Naive thymus-derived CD8-positive, alpha-beta T cell (primary cell): ENCODE data around the gene CDH9. TPM values are rescaled to one million over a fixed set of nuclear protein-coding genes. Genes with fewer than 3 reads are reported as not detected.

Experiments
- ATAC-seq, 2 donors: fragments of 150-1000 bp; cut with Tn5 transposase in 1 of 2; sonication (Bioruptor Pico), chemical (Tn5 transposase) in 1 of 2; 1 replicate in 1 of 2; 2 replicates in 1 of 2; pipeline ENCODE4 v1.10.0; 2021; ENCODE audit warnings: mild to moderate bottlenecking in 2 of 2, moderate library complexity in 2 of 2
- POLR2A ChIA-PET: fragments of 350-600 bp; sonication (Branson Sonifier 250); formaldehyde crosslinking; loops from one replicate; lab custom pipeline; 2021; ENCODE audit warnings: antibody characterized with exemption; lab: Charles Lee
- DNase-seq, 10 donors: peaks; one replicate each; pipeline versions ENCODE4 v3.0.0 to v3.0.0-alpha.2; 2020 to 2022
- H3K27ac Mint-ChIP-seq, 10 donors: one replicate each; pipeline ENCODE4 v1.8.0; 2020 to 2022; ENCODE audit warnings: mild to moderate bottlenecking in 10 of 10, mixed read lengths in 10 of 10, moderate library complexity in 4 of 10, inconsistent platforms in 1 of 10
- H3K27me3 Mint-ChIP-seq, 5 donors: one replicate each; pipeline ENCODE4 v1.8.0; 2021 to 2022; ENCODE audit warnings: mixed read lengths in 5 of 5
- H3K36me3 Mint-ChIP-seq, 3 donors: one replicate each; pipeline ENCODE4 v1.8.0; 2020 to 2022; ENCODE audit warnings: mixed read lengths in 3 of 3, mild to moderate bottlenecking in 2 of 3, inconsistent platforms in 1 of 3
- H3K4me1 Mint-ChIP-seq, 4 donors: one replicate each; pipeline ENCODE4 v1.8.0; 2021 to 2022; ENCODE audit warnings: mixed read lengths in 4 of 4
- H3K4me3 Mint-ChIP-seq, 10 donors: one replicate each; pipeline ENCODE4 v1.8.0; 2020 to 2022; ENCODE audit warnings: mild to moderate bottlenecking in 10 of 10, mixed read lengths in 10 of 10, moderate library complexity in 6 of 10, inconsistent platforms in 1 of 10
- H3K9me3 Mint-ChIP-seq, 9 donors: one replicate each; pipeline ENCODE4 v1.8.0; 2020 to 2022; ENCODE audit warnings: mixed read lengths in 9 of 9, mild to moderate bottlenecking in 3 of 9, inconsistent platforms in 1 of 9, moderate library complexity in 1 of 9
- polyA plus RNA-seq, 3 donors: library from polyadenylated mRNA; unstranded; fragments of 300-500 nt; fragmentation: Illumina TruSeq; gene quantifications; one replicate each; pipeline ENCODE4 v1.2.3, GENCODE V29; 2021
- total RNA-seq, 8 experiments: library from RNA in 2 of 8; stranded (reverse) in 2 of 8; gene quantifications; one replicate each; pipeline ENCODE4 v1.2.3 and lab custom pipeline; 2021 to 2026

Gene CDH9
- total and polyA plus RNA-seq, 5 experiments from 2014 or later, result not detected

DNA sequence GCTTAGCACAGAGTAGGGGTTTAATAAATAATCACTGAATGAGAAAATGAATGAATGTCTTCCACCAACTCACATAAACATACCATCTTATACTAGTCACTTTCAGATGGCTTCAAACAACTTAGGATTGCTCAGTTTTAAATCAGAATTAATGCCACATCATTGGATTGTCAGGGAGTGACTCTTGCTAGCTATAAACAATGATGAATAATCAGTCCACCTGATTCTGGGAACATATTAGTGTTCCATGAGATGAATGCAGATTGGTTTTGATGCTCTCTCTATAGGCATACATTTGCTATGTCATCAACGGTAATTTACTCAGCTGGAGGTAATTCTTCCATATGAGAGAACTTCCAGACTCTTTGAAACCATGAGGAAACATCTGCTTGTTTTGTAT is 97.4 kb downstream of the CDH9 start:
- POLR2A ChIA-PET, result no interaction called here
- ATAC-seq (no peak), DNase-seq (no peak)
- H3K27ac Mint-ChIP-seq, result no peak overlapping the region
- peaks cover 0 to 11% (median 2%) of the 10 kb centered on the region in 9 donors for H3K9me3 Mint-ChIP-seq
- H3K27me3 Mint-ChIP-seq, result no peaks in the 10 kb centered on the region
- no peaks in the 10 kb centered on the region for H3K36me3 Mint-ChIP-seq
- H3K4me3 Mint-ChIP-seq, result no peak overlapping the region
- H3K4me1 Mint-ChIP-seq, result no peaks in the 10 kb centered on the region

DNA sequence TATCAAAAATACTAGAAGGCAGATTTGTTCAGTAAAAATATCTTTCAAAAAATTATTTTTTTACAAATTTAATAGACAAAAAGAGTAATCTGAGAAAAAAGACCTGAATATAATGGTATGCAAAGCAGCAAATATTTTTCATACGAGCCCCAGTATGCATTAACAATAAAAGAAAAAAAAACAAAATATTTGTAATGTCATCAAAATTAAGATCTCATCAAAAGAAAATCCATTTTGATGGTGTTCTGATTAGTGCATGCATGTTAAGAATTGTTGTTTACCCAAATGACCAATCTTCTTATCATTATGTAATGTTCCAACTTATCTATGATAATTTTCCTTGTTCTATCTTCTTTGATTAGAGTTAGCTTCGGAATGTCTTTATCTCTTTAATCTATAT is 106.1 kb downstream of the CDH9 start:
- POLR2A ChIA-PET, result no interaction called here
- no peak for ATAC-seq
- Mint-ChIP-seq H3K27me3 (no peaks in the 10 kb centered on the region), H3K27ac (no peak overlapping the region), H3K9me3 (peaks cover 0 to 40% (median 16%) of the 10 kb centered on the region in 9 donors), H3K4me1 (no peaks in the 10 kb centered on the region), H3K4me3 (no peak overlapping the region), H3K36me3 (peaks cover 0 to 4% (median 0%) of the 10 kb centered on the region in 3 donors)
- DNase-seq, result no peak

DNA sequence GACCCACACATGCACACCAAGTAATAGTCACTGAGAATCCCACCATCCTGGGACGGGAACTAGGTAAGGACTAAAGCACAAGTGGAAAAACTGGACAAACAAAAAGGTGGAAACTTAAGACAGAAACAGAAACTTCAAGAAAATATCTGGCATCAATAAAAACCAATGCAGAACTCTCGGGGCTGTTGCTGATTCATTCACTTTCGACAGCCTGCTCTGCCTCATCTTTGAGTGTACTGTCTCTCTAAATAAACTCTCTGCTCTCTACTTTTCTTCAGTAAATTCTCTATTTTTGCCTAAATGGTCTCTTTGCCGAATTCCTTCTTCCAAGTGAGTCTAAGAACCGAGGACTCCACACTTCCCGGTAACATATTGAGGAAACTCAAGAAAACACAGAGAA is 116.9 kb downstream of the CDH9 start:
- Mint-ChIP-seq H3K27me3 (no peaks in the 10 kb centered on the region), H3K4me3 (no peak overlapping the region), H3K4me1 (no peaks in the 10 kb centered on the region), H3K27ac (no peak overlapping the region), H3K36me3 (no peaks in the 10 kb centered on the region), H3K9me3 (peaks cover 8 to 35% (median 20%) of the 10 kb centered on the region in 9 donors)
- ATAC-seq (no peak), DNase-seq (no peak)
- POLR2A ChIA-PET, result no interaction called here

DNA sequence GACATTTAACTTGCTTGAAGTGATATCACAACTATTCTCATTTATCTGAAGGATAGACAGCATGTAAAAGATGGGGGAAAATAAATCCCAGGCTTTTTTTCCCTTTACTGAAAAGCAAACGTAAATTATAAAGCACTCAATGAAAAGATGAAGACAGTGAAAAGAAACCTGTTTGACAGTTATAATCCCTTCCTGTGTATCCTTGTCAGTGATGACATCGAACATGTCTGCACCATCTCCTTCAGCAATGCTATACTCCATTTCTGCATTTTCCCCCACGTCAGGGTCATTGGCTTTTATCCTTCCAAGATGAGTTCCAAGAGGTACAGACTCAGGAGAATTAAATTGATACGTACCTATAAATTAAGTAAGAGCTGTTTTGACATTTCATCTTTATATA is 134.9 kb downstream of the CDH9 start:
- H3K9me3 Mint-ChIP-seq, result peaks cover 0 to 9% (median 0%) of the 10 kb centered on the region in 9 donors
- DNase-seq (no peak), ATAC-seq (no peak)
- H3K27me3 Mint-ChIP-seq, result no peaks in the 10 kb centered on the region
- POLR2A ChIA-PET, result no interaction called here
- no peaks in the 10 kb centered on the region for H3K4me1 Mint-ChIP-seq
- H3K4me3 Mint-ChIP-seq, result no peak overlapping the region
- H3K36me3 Mint-ChIP-seq, result no peaks in the 10 kb centered on the region
- no peak overlapping the region for H3K27ac Mint-ChIP-seq

DNA sequence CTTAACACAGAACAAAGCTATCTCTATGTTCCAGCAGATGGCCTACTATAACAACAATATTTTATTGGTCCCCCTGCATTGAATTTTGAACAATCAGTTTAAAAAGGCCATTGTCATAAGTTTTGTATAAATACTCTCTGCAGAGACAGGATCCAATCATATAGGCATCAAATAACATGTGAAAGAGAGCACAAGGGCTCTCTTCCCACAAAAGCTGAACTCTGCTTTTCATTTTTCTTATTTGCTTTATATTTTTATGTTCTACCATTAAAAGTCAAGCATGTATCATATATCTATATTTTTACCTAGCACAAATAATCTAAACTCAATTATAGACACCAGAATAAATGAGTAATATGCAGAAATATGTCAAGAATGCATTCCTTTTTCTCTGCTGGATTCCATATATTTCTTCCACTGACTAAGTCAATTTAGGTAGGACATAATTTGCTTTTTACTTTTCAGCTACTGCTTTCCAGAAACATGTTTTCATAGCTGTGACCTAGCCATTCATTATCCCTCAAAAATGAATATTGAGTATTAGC is 143.6 kb downstream of the CDH9 start:
- Mint-ChIP-seq H3K27ac (no peak overlapping the region), H3K27me3 (no peaks in the 10 kb centered on the region)

DNA sequence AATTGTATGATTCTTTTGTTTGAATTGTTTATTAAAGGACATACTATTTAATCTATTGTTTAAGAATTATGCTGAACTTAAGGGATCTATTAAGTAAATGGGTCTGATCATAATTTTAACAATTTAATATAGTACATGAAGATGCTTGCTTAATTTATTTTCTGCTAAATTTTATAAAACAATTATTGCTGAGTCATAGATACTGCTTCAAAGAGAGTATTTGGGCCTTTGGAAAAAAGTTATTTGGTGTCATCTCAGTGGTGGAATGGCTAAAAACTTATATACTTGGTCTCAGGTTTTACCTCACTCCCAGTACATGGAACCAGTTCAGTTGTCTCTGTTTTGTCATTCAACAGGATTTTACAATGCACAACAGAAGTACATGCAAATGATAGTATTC is 145.3 kb downstream of the CDH9 start:
- POLR2A ChIA-PET, result no interaction called here
- no peaks in the 10 kb centered on the region for H3K27me3 Mint-ChIP-seq
- H3K4me3 Mint-ChIP-seq, result no peak overlapping the region
- H3K9me3 Mint-ChIP-seq, result peaks cover 0 to 18% (median 10%) of the 10 kb centered on the region in 9 donors
- DNase-seq (no peak), ATAC-seq (no peak)
- H3K4me1 Mint-ChIP-seq, result no peaks in the 10 kb centered on the region
- H3K27ac Mint-ChIP-seq, result no peak overlapping the region
- no peaks in the 10 kb centered on the region for H3K36me3 Mint-ChIP-seq

More for the DNA sequence above, 143.6 kb downstream of the CDH9 start:
- DNase-seq (no peak), ATAC-seq (no peak)
- Mint-ChIP-seq H3K4me3 (no peak overlapping the region), H3K9me3 (peaks cover 0 to 25% (median 10%) of the 10 kb centered on the region in 9 donors), H3K4me1 (no peaks in the 10 kb centered on the region), H3K36me3 (no peaks in the 10 kb centered on the region)
- POLR2A ChIA-PET, result no interaction called here

DNA sequence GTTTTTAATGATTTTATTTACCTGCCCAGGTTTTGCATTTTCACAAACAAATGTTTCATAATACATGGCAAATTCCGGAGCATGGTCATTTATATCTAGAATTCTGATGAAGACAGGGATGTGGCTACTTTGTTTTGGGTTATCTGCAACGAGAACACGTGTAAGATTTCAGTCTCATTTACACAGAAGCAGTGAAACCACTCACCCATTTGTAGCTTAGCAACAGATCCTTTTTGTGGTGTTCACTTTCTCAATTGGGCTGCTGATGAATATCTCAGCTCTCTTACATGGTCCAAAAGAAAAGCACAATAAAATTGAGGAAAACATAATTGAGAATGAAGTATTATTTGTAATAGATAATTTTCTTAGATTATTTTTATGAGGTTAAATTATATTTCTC is 148.6 kb downstream of the CDH9 start:
- Mint-ChIP-seq H3K4me3 (no peak overlapping the region), H3K36me3 (no peaks in the 10 kb centered on the region), H3K27ac (no peak overlapping the region), H3K4me1 (no peaks in the 10 kb centered on the region), H3K27me3 (no peaks in the 10 kb centered on the region), H3K9me3 (peaks cover 2 to 10% (median 6%) of the 10 kb centered on the region in 9 donors)
- DNase-seq, result no peak
- no peak for ATAC-seq
- POLR2A ChIA-PET, result no interaction called here

DNA sequence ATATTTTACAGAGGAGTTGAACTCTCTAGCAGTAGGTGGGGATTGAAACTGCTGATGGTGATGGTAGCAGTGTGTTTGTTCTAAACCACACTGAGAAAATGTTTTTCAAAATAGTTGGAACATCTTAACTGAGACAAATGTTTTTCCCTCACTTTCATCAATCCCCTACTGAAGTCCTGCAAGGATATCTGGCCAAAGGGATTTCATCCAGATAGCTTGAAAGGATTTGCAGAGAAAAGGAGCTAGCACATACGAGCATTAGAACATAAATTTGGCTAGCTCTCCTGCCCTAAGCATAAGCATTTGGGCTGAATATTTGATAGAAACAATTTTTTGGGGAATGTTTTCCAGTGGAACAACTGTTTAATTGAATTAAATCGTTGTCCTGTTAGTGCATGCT is 153.9 kb downstream of the CDH9 start:
- POLR2A ChIA-PET, result no interaction called here
- no peak for ATAC-seq

DNA sequence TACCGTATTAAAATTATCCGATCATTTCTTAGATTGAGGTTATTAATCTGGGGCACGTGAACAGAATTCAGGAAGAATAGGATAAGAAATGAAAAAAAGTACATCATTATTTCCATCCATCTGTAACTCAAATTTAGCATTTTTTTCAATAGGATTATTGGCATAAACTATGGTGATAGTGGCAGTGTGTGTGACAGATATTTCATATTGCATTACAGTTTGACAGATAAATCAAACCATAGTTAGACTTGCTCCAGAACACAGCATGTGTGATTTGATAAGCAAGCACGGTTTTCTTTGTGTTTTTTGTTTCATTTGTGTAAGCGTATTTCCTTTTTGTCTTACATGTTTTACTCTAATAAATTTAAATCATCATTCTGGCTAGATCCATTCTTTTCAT is 155.0 kb downstream of the CDH9 start:
- H3K27ac Mint-ChIP-seq, result no peak overlapping the region
- H3K27me3 Mint-ChIP-seq, result no peaks in the 10 kb centered on the region
- DNase-seq, result no peak
- ATAC-seq, result no peak
- POLR2A ChIA-PET, result no interaction called here
- H3K36me3 Mint-ChIP-seq, result no peaks in the 10 kb centered on the region
- no peak overlapping the region for H3K4me3 Mint-ChIP-seq
- peaks cover 0 to 29% (median 3%) of the 10 kb centered on the region in 9 donors for H3K9me3 Mint-ChIP-seq
- H3K4me1 Mint-ChIP-seq, result no peaks in the 10 kb centered on the region

More for the DNA sequence above, 153.9 kb downstream of the CDH9 start:
- no peak overlapping the region for H3K27ac Mint-ChIP-seq
- no peaks in the 10 kb centered on the region for H3K4me1 Mint-ChIP-seq
- H3K36me3 Mint-ChIP-seq, result no peaks in the 10 kb centered on the region
- no peak for DNase-seq
- peaks cover 0 to 18% (median 3%) of the 10 kb centered on the region in 9 donors for H3K9me3 Mint-ChIP-seq
- H3K4me3 Mint-ChIP-seq, result no peak overlapping the region
- H3K27me3 Mint-ChIP-seq, result no peaks in the 10 kb centered on the region

DNA sequence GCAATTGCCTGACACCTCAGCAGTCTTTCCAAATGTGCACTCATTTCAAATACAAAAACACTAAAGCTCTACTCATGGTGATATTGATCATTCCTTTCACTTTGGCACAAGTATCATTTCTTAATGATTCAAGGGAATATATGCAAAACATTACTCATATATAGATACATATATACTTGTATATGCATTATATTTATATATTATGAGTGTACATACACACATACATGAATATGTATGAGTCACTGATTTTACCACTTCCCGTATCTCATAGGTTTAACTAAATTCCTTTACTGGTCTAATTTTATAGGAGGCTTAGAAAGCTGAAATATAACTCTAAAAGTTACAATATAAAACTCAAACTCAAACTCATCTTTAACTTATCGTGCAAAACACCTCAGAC is 156.5 kb downstream of the CDH9 start:
- Mint-ChIP-seq H3K4me3 (no peak overlapping the region), H3K36me3 (no peaks in the 10 kb centered on the region), H3K27me3 (no peaks in the 10 kb centered on the region), H3K4me1 (no peaks in the 10 kb centered on the region), H3K27ac (no peak overlapping the region), H3K9me3 (peaks cover 0 to 29% (median 5%) of the 10 kb centered on the region in 9 donors)
- DNase-seq (no peak), ATAC-seq (no peak)
- POLR2A ChIA-PET, result no interaction called here

DNA sequence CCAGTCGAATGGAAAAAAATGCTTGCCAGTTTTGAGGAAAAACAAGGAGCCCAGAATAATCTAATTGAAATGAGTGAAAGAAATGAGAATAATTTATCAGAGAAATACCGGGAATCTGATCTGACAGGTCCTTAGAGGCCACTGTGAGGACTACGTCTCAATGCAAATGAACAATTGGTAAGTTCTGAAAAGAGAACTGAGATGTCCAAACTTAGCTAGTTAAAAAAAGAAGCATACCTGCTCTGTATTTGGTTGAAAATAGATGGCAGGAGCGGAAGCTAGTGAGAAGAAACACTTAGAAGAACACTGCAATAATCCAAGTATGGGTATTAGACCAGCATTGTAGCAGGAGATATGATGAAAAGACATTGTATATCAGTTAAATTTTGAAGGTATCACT is 161.2 kb downstream of the CDH9 start:
- Mint-ChIP-seq H3K4me3 (no peak overlapping the region), H3K36me3 (no peaks in the 10 kb centered on the region), H3K27me3 (no peaks in the 10 kb centered on the region), H3K4me1 (no peaks in the 10 kb centered on the region), H3K27ac (no peak overlapping the region), H3K9me3 (peaks cover 0 to 13% (median 10%) of the 10 kb centered on the region in 9 donors)
- DNase-seq (no peak), ATAC-seq (no peak)
- POLR2A ChIA-PET, result no interaction called here

DNA sequence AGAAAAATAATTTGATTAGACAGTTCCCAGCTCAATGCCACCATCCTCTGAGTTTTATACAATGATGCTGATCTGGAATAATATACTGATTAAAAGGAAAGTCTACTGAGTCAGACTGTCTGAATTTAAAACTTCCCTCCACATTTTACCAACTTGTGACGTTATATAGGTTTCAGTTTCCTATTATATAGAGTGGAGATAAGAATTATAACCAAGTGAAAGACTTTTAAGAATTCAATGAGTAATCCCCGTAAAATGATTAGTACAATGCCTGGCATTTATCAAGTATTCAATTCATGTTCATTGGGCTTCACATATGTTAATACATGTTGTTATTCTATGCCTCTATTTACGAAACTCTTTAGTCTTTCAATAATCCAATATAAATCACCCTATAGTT is 166.0 kb downstream of the CDH9 start:
- Mint-ChIP-seq H3K9me3 (peaks cover 0 to 16% (median 9%) of the 10 kb centered on the region in 9 donors), H3K36me3 (no peaks in the 10 kb centered on the region), H3K4me1 (no peaks in the 10 kb centered on the region), H3K27ac (no peak overlapping the region), H3K4me3 (no peak overlapping the region), H3K27me3 (no peaks in the 10 kb centered on the region)
- DNase-seq, result no peak
- POLR2A ChIA-PET, result no interaction called here
- ATAC-seq, result no peak

DNA sequence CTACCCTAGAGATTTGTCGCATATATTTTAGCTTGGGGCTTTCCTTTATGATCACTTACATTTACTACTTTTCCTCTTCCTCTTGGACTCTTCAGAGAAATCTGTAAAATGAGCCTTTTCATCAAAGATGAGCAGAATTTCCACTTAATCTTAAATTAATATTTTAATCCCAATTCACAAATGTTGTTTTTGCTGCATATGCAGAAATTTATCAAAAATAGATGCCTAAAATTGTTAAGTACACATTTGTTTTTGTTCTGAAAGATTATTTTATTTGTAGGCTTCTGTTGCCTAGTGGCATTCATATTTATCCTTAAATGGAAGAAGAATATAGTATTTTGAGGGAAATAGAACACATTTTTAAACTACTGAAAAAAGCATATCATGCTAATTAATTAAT is 168.6 kb downstream of the CDH9 start:
- Mint-ChIP-seq H3K27me3 (no peaks in the 10 kb centered on the region), H3K9me3 (peaks cover 0 to 26% (median 12%) of the 10 kb centered on the region in 9 donors), H3K36me3 (no peaks in the 10 kb centered on the region), H3K4me3 (no peak overlapping the region), H3K4me1 (no peaks in the 10 kb centered on the region), H3K27ac (no peak overlapping the region)
- POLR2A ChIA-PET, result no interaction called here
- no peak for ATAC-seq
- no peak for DNase-seq

DNA sequence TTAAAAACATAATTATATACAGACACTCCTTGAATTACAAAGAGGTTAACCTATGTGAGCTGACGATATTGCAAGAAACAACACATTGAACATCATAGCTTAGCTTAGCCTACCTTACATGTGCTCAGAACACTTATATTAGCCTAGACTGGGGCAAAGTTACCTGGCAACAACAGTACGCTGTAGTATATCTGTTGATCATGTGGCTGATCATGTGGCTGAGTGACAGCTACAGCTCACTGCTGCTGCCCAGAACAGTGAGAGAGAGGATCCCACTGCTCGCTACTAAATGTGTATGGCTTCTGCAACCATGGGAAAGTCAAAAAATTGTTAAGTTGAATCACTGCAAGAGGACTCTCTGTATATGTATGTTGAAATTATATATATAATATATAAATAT is 169.9 kb downstream of the CDH9 start:
- Mint-ChIP-seq H3K4me1 (no peaks in the 10 kb centered on the region), H3K36me3 (no peaks in the 10 kb centered on the region), H3K27me3 (no peaks in the 10 kb centered on the region), H3K9me3 (peaks cover 0 to 26% (median 10%) of the 10 kb centered on the region in 9 donors), H3K27ac (no peak overlapping the region), H3K4me3 (no peak overlapping the region)
- ATAC-seq (no peak), DNase-seq (no peak)
- POLR2A ChIA-PET, result no interaction called here
